22Rv1 (cell line): ENCODE measurements around the gene ESPL1.

Source experiments
- ZFX ChIP-seq: fragments of 450-650 bp; IDR thresholded peaks from 2 replicates; pipeline ENCODE4 v1.6.1; 2017; ENCODE audit warnings: antibody characterized with exemption, borderline replicate concordance
- TF ChIP-seq, protein P1 (sequence below): fragments of 450-650 bp; IDR thresholded peaks from 2 replicates; pipeline ENCODE4 v1.5.1; 2017; ENCODE audit warnings: mild to moderate bottlenecking

- TF ChIP-seq, protein P1, sequence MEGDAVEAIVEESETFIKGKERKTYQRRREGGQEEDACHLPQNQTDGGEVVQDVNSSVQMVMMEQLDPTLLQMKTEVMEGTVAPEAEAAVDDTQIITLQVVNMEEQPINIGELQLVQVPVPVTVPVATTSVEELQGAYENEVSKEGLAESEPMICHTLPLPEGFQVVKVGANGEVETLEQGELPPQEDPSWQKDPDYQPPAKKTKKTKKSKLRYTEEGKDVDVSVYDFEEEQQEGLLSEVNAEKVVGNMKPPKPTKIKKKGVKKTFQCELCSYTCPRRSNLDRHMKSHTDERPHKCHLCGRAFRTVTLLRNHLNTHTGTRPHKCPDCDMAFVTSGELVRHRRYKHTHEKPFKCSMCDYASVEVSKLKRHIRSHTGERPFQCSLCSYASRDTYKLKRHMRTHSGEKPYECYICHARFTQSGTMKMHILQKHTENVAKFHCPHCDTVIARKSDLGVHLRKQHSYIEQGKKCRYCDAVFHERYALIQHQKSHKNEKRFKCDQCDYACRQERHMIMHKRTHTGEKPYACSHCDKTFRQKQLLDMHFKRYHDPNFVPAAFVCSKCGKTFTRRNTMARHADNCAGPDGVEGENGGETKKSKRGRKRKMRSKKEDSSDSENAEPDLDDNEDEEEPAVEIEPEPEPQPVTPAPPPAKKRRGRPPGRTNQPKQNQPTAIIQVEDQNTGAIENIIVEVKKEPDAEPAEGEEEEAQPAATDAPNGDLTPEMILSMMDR = no peak
- no peak for TF ChIP-seq ZFX
Observed at GRCh38 chr12:53231671-53231920, 36.5 kb upstream of the ESPL1 start.
